ENCODE data around the gene FILIP1L. TPM values are rescaled to one million over a fixed set of nuclear protein-coding genes. Genes with fewer than 3 reads are reported as not detected.

The FILIP1L gene
- polyA plus RNA-seq, 3 donors: 0.13 to 0.40 (median 0.25) TPM

GRCh38 chr3:99918715-99919114 lies 195.6 kb downstream of the FILIP1L start:
- intact Hi-C loops (cut with micrococcal nuclease): no loop called here
- peaks cover 0 to 3% (median 0%) of the 10 kb centered on the region in 7 donors for H3K9me3 Mint-ChIP-seq
- no peaks in the 10 kb centered on the region for H3K79me2 ChIP-seq (ENCODE audit: insufficient read depth, low read length)
- H3K36me3 Mint-ChIP-seq: peaks cover 0 to 4% of the 10 kb centered on the region in 2 donors
- no peaks in the 10 kb centered on the region for H4K20me1 ChIP-seq (ENCODE audit: insufficient read depth, low read length)
- no peak overlapping the region for H3K9ac ChIP-seq (ENCODE audit: insufficient read depth, low read length, poor library complexity, severe bottlenecking)
- no peak for TF ChIP-seq CTCF (IDR thresholded peaks at IDR 0.05)
- H3K36me3 ChIP-seq (replicated peaks in 1 of 2; ENCODE audit: control insufficient read depth in 1 of 2, insufficient read depth in 2 of 2, low read length in 2 of 2): no peaks in the 10 kb centered on the region
- no peak overlapping the region for H2AFZ ChIP-seq (ENCODE audit: insufficient read depth, low read depth, low read length, poor library complexity, severe bottlenecking)
- no peak overlapping the region for H3K4me3 ChIP-seq (replicated peaks in 1 of 3; ENCODE audit: low read depth in 2 of 3, low read length in 3 of 3)
- no peaks in the 10 kb centered on the region for H3K9me3 ChIP-seq (replicated peaks in 1 of 2; ENCODE audit: control insufficient read depth in 1 of 2, insufficient read depth in 1 of 2, low read length in 2 of 2)
- peaks cover 11% of the 10 kb centered on the region for H3K4me1 Mint-ChIP-seq
- H3K27me3 ChIP-seq (ENCODE audit: control insufficient read depth in 2 of 2, insufficient read depth in 2 of 2, low read length in 2 of 2): no peaks in the 10 kb centered on the region
- no peak overlapping the region for H3K27ac ChIP-seq (ENCODE audit: low read depth in 1 of 2, low read length in 2 of 2)
- H3K27ac Mint-ChIP-seq: no peak overlapping the region
- H3K4me1 ChIP-seq (ENCODE audit: control insufficient read depth in 1 of 2, insufficient read depth in 2 of 2, low read length in 2 of 2): peaks cover 8 to 10% of the 10 kb centered on the region in 2 donors
- no peak for DNase-seq
- no peaks in the 10 kb centered on the region for H3K27me3 Mint-ChIP-seq (ENCODE audit: low read depth in 3 of 3)
- H3K4me3 Mint-ChIP-seq: no peak overlapping the region
- H3K4me2 ChIP-seq (replicated peaks; ENCODE audit: extremely low read depth, low read length, poor library complexity, severe bottlenecking): no peak overlapping the region

GRCh38 chr3:99915906-99916432 lies 198.3 kb downstream of the FILIP1L start:
- no peak overlapping the region for H3K27ac ChIP-seq (ENCODE audit: low read depth in 1 of 2, low read length in 2 of 2)
- H3K36me3 ChIP-seq (replicated peaks in 1 of 2; ENCODE audit: control insufficient read depth in 1 of 2, insufficient read depth in 2 of 2, low read length in 2 of 2): no peaks in the 10 kb centered on the region
- H3K4me1 ChIP-seq (ENCODE audit: control insufficient read depth in 1 of 2, insufficient read depth in 2 of 2, low read length in 2 of 2): peaks cover 5% of the 10 kb centered on the region in 2 donors
- H3K36me3 Mint-ChIP-seq: no peaks in the 10 kb centered on the region
- intact Hi-C loops (cut with micrococcal nuclease): no loop called here
- 89% methylated on average over 3 of the region's 3 CpGs for WGBS (ENCODE audit: insufficient coverage)
- no peak overlapping the region for H3K9ac ChIP-seq (ENCODE audit: insufficient read depth, low read length, poor library complexity, severe bottlenecking)
- TF ChIP-seq CTCF (IDR thresholded peaks at IDR 0.05): no peak
- no peaks in the 10 kb centered on the region for H4K20me1 ChIP-seq (ENCODE audit: insufficient read depth, low read length)
- no peaks in the 10 kb centered on the region for H3K27me3 Mint-ChIP-seq (ENCODE audit: low read depth in 3 of 3)
- DNase-seq: no peak
- no peak overlapping the region for H2AFZ ChIP-seq (ENCODE audit: insufficient read depth, low read depth, low read length, poor library complexity, severe bottlenecking)
- H3K27ac Mint-ChIP-seq: no peak overlapping the region
- no peak overlapping the region for H3K4me3 Mint-ChIP-seq
- H3K9me3 ChIP-seq (replicated peaks in 1 of 2; ENCODE audit: control insufficient read depth in 1 of 2, insufficient read depth in 1 of 2, low read length in 2 of 2): no peaks in the 10 kb centered on the region
- H3K4me2 ChIP-seq (replicated peaks; ENCODE audit: extremely low read depth, low read length, poor library complexity, severe bottlenecking): no peak overlapping the region
- no peaks in the 10 kb centered on the region for H3K27me3 ChIP-seq (ENCODE audit: control insufficient read depth in 2 of 2, insufficient read depth in 2 of 2, low read length in 2 of 2)
- H3K79me2 ChIP-seq (ENCODE audit: insufficient read depth, low read length): no peaks in the 10 kb centered on the region
- peaks cover 13% of the 10 kb centered on the region for H3K4me1 Mint-ChIP-seq
- H3K9me3 Mint-ChIP-seq: peaks cover 0 to 3% (median 0%) of the 10 kb centered on the region in 7 donors
- H3K4me3 ChIP-seq (replicated peaks in 1 of 3; ENCODE audit: low read depth in 2 of 3, low read length in 3 of 3): no peak overlapping the region

All from CD14-positive monocyte (primary cell).